DOHH2 (cell line): Measurements from ENCODE around the gene PRKAG1.

Experiments used
- EZH2phosphoT487 ChIP-seq: fragments of 200-600 bp; sonication (generic); IDR thresholded peaks from 2 replicates; pipeline ENCODE4 v1.6.1; 2017; ENCODE audit warnings: borderline replicate concordance, mild to moderate bottlenecking, antibody characterized with exemption, low read length, moderate library complexity, mixed read lengths
- TF ChIP-seq, protein P1 (sequence below): fragments of 200-600 bp; sonication (generic); IDR thresholded peaks from one replicate; pipeline ENCODE4 v1.5.1; 2014; ENCODE audit warnings: antibody characterized with exemption, mild to moderate bottlenecking, low read depth, low read length; ENCODE audit not compliant: poor library complexity, severe bottlenecking

DNA sequence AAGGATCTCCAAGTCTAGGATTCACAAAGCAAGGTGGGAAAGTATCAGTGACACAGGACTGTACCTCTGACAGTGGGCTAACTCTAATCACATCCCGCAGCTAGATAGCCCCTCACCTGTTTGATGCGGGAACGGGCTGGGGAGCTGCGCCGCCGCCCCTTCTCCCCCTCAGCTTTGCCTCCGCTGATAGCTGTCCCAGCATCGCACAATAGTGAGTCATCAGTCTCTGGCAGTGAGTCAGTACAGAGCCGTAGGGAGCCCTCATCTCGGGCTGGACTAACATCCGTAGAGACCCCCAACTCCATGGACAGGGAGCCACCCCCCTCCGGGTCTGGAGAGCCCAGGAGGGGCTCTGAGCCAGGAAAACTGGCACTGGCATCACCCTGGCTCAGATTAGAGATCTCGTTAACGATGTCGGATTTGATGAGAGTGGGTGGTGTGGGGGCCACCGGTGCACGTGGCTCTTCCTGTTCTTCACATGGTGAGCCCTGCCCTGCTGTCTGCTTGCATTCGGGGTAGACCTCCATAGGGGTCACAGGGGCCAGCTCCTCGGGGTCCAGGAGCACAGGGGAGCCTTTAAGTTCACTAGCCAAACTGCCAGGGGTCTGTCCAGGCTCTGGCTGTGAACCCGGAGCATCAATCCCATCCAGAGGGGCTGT lies 31.1 kb upstream of the PRKAG1 start:
- TF ChIP-seq, protein P1, sequence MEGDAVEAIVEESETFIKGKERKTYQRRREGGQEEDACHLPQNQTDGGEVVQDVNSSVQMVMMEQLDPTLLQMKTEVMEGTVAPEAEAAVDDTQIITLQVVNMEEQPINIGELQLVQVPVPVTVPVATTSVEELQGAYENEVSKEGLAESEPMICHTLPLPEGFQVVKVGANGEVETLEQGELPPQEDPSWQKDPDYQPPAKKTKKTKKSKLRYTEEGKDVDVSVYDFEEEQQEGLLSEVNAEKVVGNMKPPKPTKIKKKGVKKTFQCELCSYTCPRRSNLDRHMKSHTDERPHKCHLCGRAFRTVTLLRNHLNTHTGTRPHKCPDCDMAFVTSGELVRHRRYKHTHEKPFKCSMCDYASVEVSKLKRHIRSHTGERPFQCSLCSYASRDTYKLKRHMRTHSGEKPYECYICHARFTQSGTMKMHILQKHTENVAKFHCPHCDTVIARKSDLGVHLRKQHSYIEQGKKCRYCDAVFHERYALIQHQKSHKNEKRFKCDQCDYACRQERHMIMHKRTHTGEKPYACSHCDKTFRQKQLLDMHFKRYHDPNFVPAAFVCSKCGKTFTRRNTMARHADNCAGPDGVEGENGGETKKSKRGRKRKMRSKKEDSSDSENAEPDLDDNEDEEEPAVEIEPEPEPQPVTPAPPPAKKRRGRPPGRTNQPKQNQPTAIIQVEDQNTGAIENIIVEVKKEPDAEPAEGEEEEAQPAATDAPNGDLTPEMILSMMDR: no peak
- no peak for TF ChIP-seq EZH2phosphoT487
